Liver (tissue), 9 donors: Measurements from ENCODE around the gene CGNL1. TPM values are rescaled to one million over a fixed set of nuclear protein-coding genes. Genes with fewer than 3 reads are reported as not detected.

Source experiments
- DNase-seq: peaks from one replicate; pipeline ENCODE4 v3.0.0-alpha.2; 2017; ENCODE audit warnings: low spot score
- H3K27ac ChIP-seq, 2 donors: one replicate each; pipeline ENCODE4 v1.7.0; 2013; ENCODE audit warnings: inconsistent platforms in 2 of 2, low read length in 2 of 2, control low read depth in 1 of 2, low read depth in 1 of 2, mild to moderate bottlenecking in 1 of 2
- H3K27me3 ChIP-seq, 4 donors: one replicate each; pipeline versions ENCODE4 v1.6.1 to v1.7.0; 2013; ENCODE audit warnings: low read length in 3 of 4, inconsistent platforms in 1 of 4, mild to moderate bottlenecking in 1 of 4, moderate library complexity in 1 of 4; ENCODE audit not compliant: control insufficient read depth in 4 of 4, insufficient read depth in 4 of 4
- H3K36me3 ChIP-seq, 4 donors: one replicate each; pipeline versions ENCODE4 v1.6.1 to v1.7.0; 2013; ENCODE audit warnings: low read length in 3 of 4, mild to moderate bottlenecking in 3 of 4, low read depth in 1 of 4, moderate library complexity in 1 of 4; ENCODE audit not compliant: control insufficient read depth in 4 of 4, insufficient read depth in 3 of 4
- H3K4me1 ChIP-seq, 4 donors: one replicate each; pipeline versions ENCODE4 v1.6.1 to v1.7.0; 2013; ENCODE audit warnings: low read length in 3 of 4, mild to moderate bottlenecking in 3 of 4, moderate library complexity in 1 of 4; ENCODE audit not compliant: control insufficient read depth in 4 of 4, insufficient read depth in 4 of 4
- H3K4me3 ChIP-seq, 3 donors: one replicate each; pipeline versions ENCODE4 v1.6.1 to v1.7.0; 2013; ENCODE audit warnings: low read length in 3 of 3, control low read depth in 1 of 3, low read depth in 1 of 3, mild to moderate bottlenecking in 1 of 3
- H3K9ac ChIP-seq, 2 donors: one replicate each; pipeline ENCODE4 v1.7.0; 2013; ENCODE audit warnings: low read length in 2 of 2, mild to moderate bottlenecking in 2 of 2, moderate library complexity in 2 of 2, control low read depth in 1 of 2, low read depth in 1 of 2
- H3K9me3 ChIP-seq, 4 donors: one replicate each; pipeline versions ENCODE4 v1.6.1 to v1.7.0; 2013; ENCODE audit warnings: low read length in 3 of 4; ENCODE audit not compliant: control insufficient read depth in 4 of 4
- ATF3 ChIP-seq: IDR thresholded peaks from 2 replicates; pipeline ENCODE4 v1.6.1; 2016; ENCODE audit warnings: antibody characterized with exemption
- CTCF ChIP-seq: fragments of 150-350 bp; IDR thresholded peaks from 2 replicates; pipeline ENCODE4 v1.5.1; 2017; ENCODE audit warnings: improper control_type of control experiment, low read depth, low read length; ENCODE audit not compliant: missing input control
- EGR1 ChIP-seq, 2 donors: IDR thresholded peaks; 2 replicates each; pipeline ENCODE4 v1.6.1; 2016 to 2018; ENCODE audit warnings: antibody characterized with exemption in 2 of 2, low read depth in 2 of 2
- FOXA2 ChIP-seq: IDR thresholded peaks from 2 replicates; pipeline ENCODE4 v1.6.1; 2016; ENCODE audit warnings: antibody characterized with exemption
- GABPA ChIP-seq, 2 donors: IDR thresholded peaks in 1 of 2; conservative IDR thresholded peaks in 1 of 2; 2 replicates each; pipeline ENCODE4 v1.6.1; 2016; ENCODE audit warnings: antibody characterized with exemption in 2 of 2, mild to moderate bottlenecking in 1 of 2, moderate library complexity in 1 of 2
- HNF4A ChIP-seq, 2 donors: conservative IDR thresholded peaks; 2 replicates each; pipeline ENCODE4 v1.6.1; 2016; ENCODE audit warnings: antibody characterized with exemption in 2 of 2, mild to moderate bottlenecking in 2 of 2
- HNF4G ChIP-seq: IDR thresholded peaks from 2 replicates; pipeline ENCODE4 v1.6.1; 2016; ENCODE audit warnings: antibody characterized with exemption
- JUND ChIP-seq, 2 donors: IDR thresholded peaks; 2 replicates each; pipeline ENCODE4 v1.6.1; 2016; ENCODE audit warnings: antibody characterized with exemption in 2 of 2
- MAX ChIP-seq: IDR thresholded peaks from 2 replicates; pipeline ENCODE4 v1.6.1; 2016; ENCODE audit warnings: antibody characterized with exemption
- NR2F2 ChIP-seq: IDR thresholded peaks from 2 replicates; pipeline ENCODE4 v1.6.1; 2016; ENCODE audit warnings: antibody characterized with exemption
- RAD21 ChIP-seq, 2 donors: IDR thresholded peaks; 2 replicates each; pipeline ENCODE4 v1.6.1; 2016; ENCODE audit warnings: antibody characterized with exemption in 2 of 2, mild to moderate bottlenecking in 2 of 2
- REST ChIP-seq: IDR thresholded peaks from 2 replicates; pipeline ENCODE4 v1.6.1; 2016; ENCODE audit warnings: antibody characterized with exemption, mild to moderate bottlenecking
- RXRA ChIP-seq, 2 donors: IDR thresholded peaks; 2 replicates each; pipeline ENCODE4 v1.6.1; 2017 to 2018; ENCODE audit warnings: antibody characterized with exemption in 2 of 2, mild to moderate bottlenecking in 1 of 2
- YY1 ChIP-seq: IDR thresholded peaks from 2 replicates; pipeline ENCODE4 v1.6.1; 2016; ENCODE audit warnings: antibody characterized with exemption, mild to moderate bottlenecking
- WGBS: extraction: QIAGEN DNeasy Blood & Tissue Kit; methylation state at CpG from one replicate; pipeline ENCODE4 v1.1.7; 2013; 5-methylcytosine and 5-hydroxymethylcytosine counted together
- polyA plus RNA-seq, 2 donors: library from polyadenylated mRNA; stranded (reverse) in 1 of 2; unstranded in 1 of 2; fragments of 200-250 nt in 1 of 2; fragments of >200 nt in 1 of 2; fragmentation: Nextera tagmentation in 1 of 2; extraction: Ambion mirVana in 1 of 2; gene quantifications; one replicate each; pipeline versions ENCODE4 v1.2.1 to v1.2.3, GENCODE V29; 2013 to 2015
- total RNA-seq, 2 donors: library from RNA; depleted of rRNA; stranded (reverse); fragments of >200 nt; gene quantifications; one replicate each; pipeline ENCODE4 v1.2.3, GENCODE V29; 2014
- donor health status: healthy.
- donor health status: healthy.
- donor health status: healthy.
- donor health status: healthy.
- donor health status: healthy.

The CGNL1 gene
- total and polyA plus RNA-seq, 4 donors = 12.0 to 31.9 (median 16.1) TPM

GRCh38 chr15:57340682-57341259 is 35.5 kb upstream of the CGNL1 start:
- peak in 1 of 2 donors; percentile 22 for TF ChIP-seq RXRA (IDR thresholded peaks at IDR 0.05)
- TF ChIP-seq RAD21 (IDR thresholded peaks at IDR 0.05) = peak; percentile 98 to 99
- TF ChIP-seq NR2F2 = no peak
- peak; percentile 90 for TF ChIP-seq CTCF
- no peak for TF ChIP-seq YY1
- no peak for DNase-seq
- H3K9ac ChIP-seq = no peak overlapping the region

GRCh38 chr15:57343048-57343447 is 33.3 kb upstream of the CGNL1 start:
- Histone ChIP-seq H3K9me3 (no peaks in the 10 kb centered on the region), H3K4me3 (no peak overlapping the region), H3K36me3 (no peaks in the 10 kb centered on the region), H3K4me1 (no peaks in the 10 kb centered on the region), H3K27me3 (no peaks in the 10 kb centered on the region), H3K27ac (no peak overlapping the region), H3K9ac (no peak overlapping the region)
- TF ChIP-seq ATF3 (no peak), EGR1 (IDR thresholded peaks at IDR 0.05; ENCODE audit: low read depth in 2 of 2) (no peak), YY1 (no peak), MAX (no peak), JUND (IDR thresholded peaks at IDR 0.05) (no peak), GABPA (IDR thresholded peaks at IDR 0.05 in 1 of 2, conservative IDR thresholded peaks at IDR 0.05 in 1 of 2) (no peak), REST (no peak), CTCF (no peak), FOXA2 (no peak), HNF4G (no peak), HNF4A (conservative IDR thresholded peaks at IDR 0.05) (no peak)
- no peak for DNase-seq
- 95% methylated on average over 7 of the region's 7 CpGs for WGBS

More at GRCh38 chr15:57340682-57341259, 35.5 kb upstream of the CGNL1 start:
- no peak overlapping the region for H3K27ac ChIP-seq
- H3K4me3 ChIP-seq = no peak overlapping the region
- H3K4me1 ChIP-seq = no peaks in the 10 kb centered on the region
- H3K36me3 ChIP-seq = no peaks in the 10 kb centered on the region
- no peaks in the 10 kb centered on the region for H3K27me3 ChIP-seq
- H3K9me3 ChIP-seq = no peaks in the 10 kb centered on the region
- WGBS = 1% methylated on average over 5 of the region's 5 CpGs
